ENCODE data around the gene SUPT5H. TPM values are rescaled to one million over a fixed set of nuclear protein-coding genes. Genes with fewer than 3 reads are reported as not detected.

Gene SUPT5H
- polyA plus RNA-seq, 1 donor from 2014 or later, result 92.5 TPM

- H3F3A ChIP-seq (ENCODE audit: insufficient read depth, low read length, poor library complexity, severe bottlenecking), result no peaks in the 10 kb centered on the region
- no peak overlapping the region for H3K9ac ChIP-seq (ENCODE audit: low read length)
- H3K36me3 ChIP-seq (ENCODE audit: insufficient read depth, low read length), result no peaks in the 10 kb centered on the region
- H3K9me2 ChIP-seq (ENCODE audit: insufficient read depth, low read length), result no peaks in the 10 kb centered on the region
- no peak overlapping the region for H3K4me3 ChIP-seq (ENCODE audit: low read length)
- H3K79me2 ChIP-seq (replicated peaks; ENCODE audit: insufficient read depth, low read length), result no peaks in the 10 kb centered on the region
- H3K9me3 ChIP-seq (ENCODE audit: low read length), result no peaks in the 10 kb centered on the region
- H3K27ac ChIP-seq (ENCODE audit: low read length), result no peak overlapping the region
- no peaks in the 10 kb centered on the region for H4K20me1 ChIP-seq (ENCODE audit: insufficient read depth)
- no peaks in the 10 kb centered on the region for H3K27me3 ChIP-seq (ENCODE audit: insufficient read depth, low read depth, low read length)
- H3K4me2 ChIP-seq (ENCODE audit: low read length), result no peak overlapping the region
- TF ChIP-seq REST (IDR thresholded peaks at IDR 0.05; ENCODE audit: borderline replicate concordance) (no peak), TAF1 (IDR thresholded peaks at IDR 0.05; ENCODE audit: low read depth) (no peak), RAD21 (conservative IDR thresholded peaks at IDR 0.05) (no peak), MXI1 (conservative IDR thresholded peaks at IDR 0.05; ENCODE audit: poor library complexity, severe bottlenecking) (no peak), EP300 (conservative IDR thresholded peaks at IDR 0.05; ENCODE audit: poor library complexity, severe bottlenecking) (no peak), CTCF (IDR thresholded peaks at IDR 0.05; ENCODE audit: poor library complexity, severe bottlenecking) (no peak), POLR2AphosphoS5 (IDR thresholded peaks at IDR 0.05) (no peak), EZH2 (IDR thresholded peaks at IDR 0.05; ENCODE audit: borderline replicate concordance, insufficient read depth, low read length, poor library complexity, severe bottlenecking) (no peak), SMC3 (conservative IDR thresholded peaks at IDR 0.05; ENCODE audit: poor library complexity) (no peak)
- H2AFZ ChIP-seq (ENCODE audit: low read depth, low read length), result no peak overlapping the region
Measured at GRCh38 chr19:39398297-39398864, 47.0 kb upstream of the SUPT5H start.

- TF ChIP-seq EZH2 (IDR thresholded peaks at IDR 0.05; ENCODE audit: borderline replicate concordance, insufficient read depth, low read length, poor library complexity, severe bottlenecking) (no peak), REST (IDR thresholded peaks at IDR 0.05; ENCODE audit: borderline replicate concordance) (no peak), EP300 (conservative IDR thresholded peaks at IDR 0.05; ENCODE audit: poor library complexity, severe bottlenecking) (no peak), SMC3 (conservative IDR thresholded peaks at IDR 0.05; ENCODE audit: poor library complexity) (no peak), MXI1 (conservative IDR thresholded peaks at IDR 0.05; ENCODE audit: poor library complexity, severe bottlenecking) (no peak), RAD21 (conservative IDR thresholded peaks at IDR 0.05) (no peak), POLR2AphosphoS5 (IDR thresholded peaks at IDR 0.05) (no peak)
- Histone ChIP-seq H3K36me3 (ENCODE audit: insufficient read depth, low read length) (no peaks in the 10 kb centered on the region), H3K4me3 (ENCODE audit: low read length) (no peak overlapping the region), H3K9me2 (ENCODE audit: insufficient read depth, low read length) (no peaks in the 10 kb centered on the region), H3F3A (ENCODE audit: insufficient read depth, low read length, poor library complexity, severe bottlenecking) (no peaks in the 10 kb centered on the region), H3K79me2 (replicated peaks; ENCODE audit: insufficient read depth, low read length) (no peaks in the 10 kb centered on the region), H3K9ac (ENCODE audit: low read length) (no peak overlapping the region), H3K27ac (ENCODE audit: low read length) (no peak overlapping the region), H3K4me2 (ENCODE audit: low read length) (no peak overlapping the region), H3K27me3 (ENCODE audit: insufficient read depth, low read depth, low read length) (no peaks in the 10 kb centered on the region), H4K20me1 (ENCODE audit: insufficient read depth) (no peaks in the 10 kb centered on the region), H3K9me3 (ENCODE audit: low read length) (no peaks in the 10 kb centered on the region), H2AFZ (ENCODE audit: low read depth, low read length) (no peak overlapping the region)
Measured at GRCh38 chr19:39399668-39400050, 45.7 kb upstream of the SUPT5H start.

All from neural cell (in vitro differentiated cells).